Stomach (tissue), 9 donors: ENCODE measurements around the gene DDIT4L. TPM values are rescaled to one million over a fixed set of nuclear protein-coding genes. Genes with fewer than 3 reads are reported as not detected.

ENCODE experiments used
- DNase-seq, 2 donors: peaks; one replicate each; pipeline versions ENCODE4 v3.0.0 to v3.0.0-alpha.2; 2013 to 2019
- H3K27ac ChIP-seq, 5 donors: fragments of 200-600 bp in 4 of 5; sonication (generic) in 4 of 5; one replicate each; pipeline ENCODE4 v1.5.1; 2013 to 2019; ENCODE audit warnings: mild to moderate bottlenecking in 1 of 5, moderate library complexity in 1 of 5
- H3K27me3 ChIP-seq, 3 donors: fragments of 200-600 bp; sonication (generic); one replicate each; pipeline ENCODE4 v1.5.1; 2017 to 2019; ENCODE audit warnings: mixed run types in 1 of 3
- H3K36me3 ChIP-seq, 4 donors: fragments of 200-600 bp; sonication (generic); 1 replicate in 3 of 4; 2 replicates in 1 of 4; pipeline ENCODE4 v1.5.1; 2016 to 2019
- H3K4me1 ChIP-seq, 4 donors: fragments of 200-600 bp; sonication (generic); one replicate each; pipeline ENCODE4 v1.5.1; 2016 to 2019
- H3K4me3 ChIP-seq, 4 donors: fragments of 200-600 bp; sonication (generic) in 3 of 4; one replicate each; pipeline ENCODE4 v1.5.1; 2016 to 2019; ENCODE audit warnings: mild to moderate bottlenecking in 1 of 4
- H3K9me3 ChIP-seq, 4 donors: fragments of 200-600 bp; sonication (generic); one replicate each; pipeline ENCODE4 v1.5.1; 2016 to 2019
- CTCF ChIP-seq, 7 experiments: fragments of 450-650 bp in 4 of 7; fragments of 200-600 bp in 3 of 7; sonication (generic) in 3 of 7; IDR thresholded peaks; one replicate each; pipeline ENCODE4 v1.5.1; 2016 to 2019; ENCODE audit warnings: antibody characterized with exemption in 7 of 7, control low read depth in 2 of 7, mild to moderate bottlenecking in 1 of 7
- EP300 ChIP-seq: sonication (generic); formaldehyde crosslinking; IDR thresholded peaks from one replicate; pipeline ENCODE4 v1.6.1; 2017; ENCODE audit warnings: antibody characterized with exemption
- POLR2A ChIP-seq, 4 donors: fragments of 450-650 bp; IDR thresholded peaks; one replicate each; pipeline ENCODE4 v1.6.1; 2016; ENCODE audit warnings: antibody characterized with exemption in 4 of 4, control low read depth in 2 of 4, mild to moderate bottlenecking in 1 of 4, moderate library complexity in 1 of 4
- POLR2AphosphoS5 ChIP-seq, 3 donors: sonication (generic); formaldehyde crosslinking; IDR thresholded peaks; one replicate each; pipeline ENCODE4 v1.6.1; 2016; ENCODE audit warnings: antibody characterized with exemption in 3 of 3
- WGBS, 5 donors: extraction: QIAGEN DNeasy Blood & Tissue Kit in 3 of 5; methylation state at CpG; one replicate each; pipeline versions ENCODE4 v1.1.5 to v1.1.7; 2013 to 2018; 5-methylcytosine and 5-hydroxymethylcytosine counted together
- intact Hi-C: fragments of 100-400 bp; cut with DNase I; formaldehyde crosslinking; loops from one replicate; pipeline ENCODE4 v1.15.1; 2023; ENCODE audit warnings: low total_unique reads
- polyA plus RNA-seq, 3 donors: library from polyadenylated mRNA; stranded (reverse); fragments of 200-250 nt; gene quantifications; one replicate each; pipeline ENCODE4 v1.2.3, GENCODE V29; 2013
- total RNA-seq, 5 donors: library from RNA; depleted of rRNA; stranded (reverse); fragments of >200 nt; gene quantifications; one replicate each; pipeline versions ENCODE4 v1.1.0 to v1.2.3, GENCODE V29; 2014 to 2016
- donor health status: healthy with polysubstance abuse.
- donor health status: Bipolar disorder and iron deficiency.
- donor health status: healthy.

Gene DDIT4L
- total and polyA plus RNA-seq, 8 donors = 0.55 to 1.1 (median 0.62) TPM; not detected in 3

GRCh38 chr4:100170986-100171385, 19.3 kb downstream of the DDIT4L start:
- TF ChIP-seq POLR2A (IDR thresholded peaks at IDR 0.05) = no peak
- TF ChIP-seq CTCF (IDR thresholded peaks at IDR 0.05) = no peak
- TF ChIP-seq POLR2AphosphoS5 (IDR thresholded peaks at IDR 0.05) = no peak
- TF ChIP-seq EP300 = no peak
- no peak for DNase-seq
- intact Hi-C loops = no loop called here
- Histone ChIP-seq H3K36me3 (no peaks in the 10 kb centered on the region), H3K9me3 (no peaks in the 10 kb centered on the region), H3K27ac (no peak overlapping the region), H3K4me3 (no peak overlapping the region), H3K27me3 (no peaks in the 10 kb centered on the region), H3K4me1 (no peaks in the 10 kb centered on the region)
- 68 to 83% (median 74%) methylated on average over 3 of the region's 3 CpGs for WGBS, 5 donors

- Histone ChIP-seq H3K27ac (no peak overlapping the region), H3K9me3 (no peaks in the 10 kb centered on the region), H3K4me3 (no peak overlapping the region), H3K36me3 (no peaks in the 10 kb centered on the region), H3K27me3 (no peaks in the 10 kb centered on the region), H3K4me1 (no peaks in the 10 kb centered on the region)
- no peak for DNase-seq
- TF ChIP-seq POLR2A (IDR thresholded peaks at IDR 0.05) (no peak), EP300 (no peak), CTCF (IDR thresholded peaks at IDR 0.05) (no peak), POLR2AphosphoS5 (IDR thresholded peaks at IDR 0.05) (no peak)
- intact Hi-C loops = no loop called here
- WGBS, 5 donors = 66 to 74% (median 70%) methylated on average over 4 of the region's 4 CpGs
Observed at GRCh38 chr4:100169491-100170485, 20.5 kb downstream of the DDIT4L start.

- no peak overlapping the region for H3K4me3 ChIP-seq
- intact Hi-C loops = no loop called here
- H3K27ac ChIP-seq = no peak overlapping the region
- no peak for DNase-seq
- H3K36me3 ChIP-seq = no peaks in the 10 kb centered on the region
- H3K9me3 ChIP-seq = no peaks in the 10 kb centered on the region
- no peaks in the 10 kb centered on the region for H3K4me1 ChIP-seq
- TF ChIP-seq EP300 (no peak), POLR2A (IDR thresholded peaks at IDR 0.05) (no peak), POLR2AphosphoS5 (IDR thresholded peaks at IDR 0.05) (no peak), CTCF (IDR thresholded peaks at IDR 0.05) (no peak)
- no peaks in the 10 kb centered on the region for H3K27me3 ChIP-seq
- 43 to 64% (median 54%) methylated on average over 5 of the region's 5 CpGs for WGBS, 5 donors
Observed at GRCh38 chr4:100168521-100168920, 21.7 kb downstream of the DDIT4L start.

GRCh38 chr4:100166297-100167039, 23.8 kb downstream of the DDIT4L start:
- H3K4me1 ChIP-seq = no peaks in the 10 kb centered on the region
- TF ChIP-seq POLR2A (IDR thresholded peaks at IDR 0.05) = no peak
- TF ChIP-seq EP300 = no peak
- TF ChIP-seq POLR2AphosphoS5 (IDR thresholded peaks at IDR 0.05) = no peak
- TF ChIP-seq CTCF (IDR thresholded peaks at IDR 0.05) = no peak
- no peak overlapping the region for H3K27ac ChIP-seq
- intact Hi-C loops = no loop called here
- WGBS, 5 donors = 85 to 88% (median 87%) methylated on average over 8 of the region's 8 CpGs
- H3K9me3 ChIP-seq = peaks cover 4 to 12% (median 10%) of the 10 kb centered on the region in 4 donors
- no peaks in the 10 kb centered on the region for H3K36me3 ChIP-seq
- no peaks in the 10 kb centered on the region for H3K27me3 ChIP-seq
- no peak overlapping the region for H3K4me3 ChIP-seq
- no peak for DNase-seq
